DOHH2 (cell line): Measurements from ENCODE around the gene FAM221B.

Experiments used
- H3F3A ChIP-seq: fragments of 200-600 bp; sonication (generic), shearing (Covaris generic); 2 replicates; pipeline ENCODE4 v1.6.0; 2016; ENCODE audit warnings: antibody characterized with exemption, mild to moderate bottlenecking; ENCODE audit not compliant: control insufficient read depth, insufficient read depth
- H3K27ac ChIP-seq: fragments of 200-600 bp; sonication (generic); 2 replicates; pipeline ENCODE4 v1.5.1; 2014; ENCODE audit warnings: low read depth, mild to moderate bottlenecking, low read length, moderate library complexity
- H3K27me3 ChIP-seq: fragments of 200-600 bp; sonication (generic); 2 replicates; pipeline ENCODE4 v1.6.1; 2014; ENCODE audit warnings: mild to moderate bottlenecking, low read length, mixed read lengths; ENCODE audit not compliant: control insufficient read depth
- H3K36me3 ChIP-seq: fragments of 200-600 bp; sonication (generic); 2 replicates; pipeline ENCODE4 v1.6.1; 2014; ENCODE audit warnings: mild to moderate bottlenecking, low read length, moderate library complexity, mixed read lengths; ENCODE audit not compliant: control insufficient read depth
- H3K4me1 ChIP-seq: fragments of 200-600 bp; sonication (generic); 2 replicates; pipeline ENCODE4 v1.6.1; 2014; ENCODE audit warnings: mild to moderate bottlenecking, low read length, mixed read lengths; ENCODE audit not compliant: control insufficient read depth
- H3K4me2 ChIP-seq: fragments of 200-600 bp; sonication (generic); 2 replicates; pipeline ENCODE4 v1.6.0; 2014; ENCODE audit warnings: mild to moderate bottlenecking, low read length, moderate library complexity
- H3K4me3 ChIP-seq: fragments of 200-600 bp; sonication (generic); 2 replicates; pipeline ENCODE4 v1.5.1; 2014; ENCODE audit warnings: mild to moderate bottlenecking, low read length, mixed read lengths
- H3K79me2 ChIP-seq: fragments of 200-600 bp; sonication (generic); 2 replicates; pipeline ENCODE4 v1.6.1; 2014; ENCODE audit warnings: mild to moderate bottlenecking, low read length, mixed read lengths; ENCODE audit not compliant: control insufficient read depth
- H3K9me2 ChIP-seq: fragments of 200-600 bp; sonication (generic); replicated peaks from 2 replicates; pipeline ENCODE4 v1.6.1; 2014; ENCODE audit warnings: mild to moderate bottlenecking, low read length, mixed read lengths; ENCODE audit not compliant: control insufficient read depth
- H3K9me3 ChIP-seq: fragments of 200-600 bp; sonication (generic); 2 replicates; pipeline ENCODE4 v1.6.1; 2014; ENCODE audit warnings: antibody characterized with exemption, low read length, mixed read lengths; ENCODE audit not compliant: control insufficient read depth, insufficient read depth
- H4K20me1 ChIP-seq: fragments of 200-600 bp; sonication (generic); 2 replicates; pipeline ENCODE4 v1.6.0; 2014; ENCODE audit warnings: low read depth, mild to moderate bottlenecking, antibody characterized with exemption, low read length, moderate library complexity; ENCODE audit not compliant: control insufficient read depth, insufficient read depth
- EZH2phosphoT487 ChIP-seq: fragments of 200-600 bp; sonication (generic); IDR thresholded peaks from 2 replicates; pipeline ENCODE4 v1.6.1; 2017; ENCODE audit warnings: borderline replicate concordance, mild to moderate bottlenecking, antibody characterized with exemption, low read length, moderate library complexity, mixed read lengths
- TF ChIP-seq, protein P1 (sequence below): fragments of 200-600 bp; sonication (generic); IDR thresholded peaks from one replicate; pipeline ENCODE4 v1.5.1; 2014; ENCODE audit warnings: antibody characterized with exemption, mild to moderate bottlenecking, low read depth, low read length; ENCODE audit not compliant: poor library complexity, severe bottlenecking

Gene FAM221B

GRCh38 chr9:35864695-35865255 is 36.2 kb upstream of the FAM221B start:
- no peaks in the 10 kb centered on the region for H3F3A ChIP-seq
- H3K9me2 ChIP-seq = no peaks in the 10 kb centered on the region
- H3K36me3 ChIP-seq = no peaks in the 10 kb centered on the region
- H3K4me3 ChIP-seq = no peak overlapping the region
- no peaks in the 10 kb centered on the region for H3K4me1 ChIP-seq
- no peaks in the 10 kb centered on the region for H3K79me2 ChIP-seq
- no peaks in the 10 kb centered on the region for H4K20me1 ChIP-seq
- H3K27ac ChIP-seq = no peak overlapping the region
- no peak overlapping the region for H3K4me2 ChIP-seq
- peaks cover 9% of the 10 kb centered on the region for H3K27me3 ChIP-seq
- TF ChIP-seq, protein P1, sequence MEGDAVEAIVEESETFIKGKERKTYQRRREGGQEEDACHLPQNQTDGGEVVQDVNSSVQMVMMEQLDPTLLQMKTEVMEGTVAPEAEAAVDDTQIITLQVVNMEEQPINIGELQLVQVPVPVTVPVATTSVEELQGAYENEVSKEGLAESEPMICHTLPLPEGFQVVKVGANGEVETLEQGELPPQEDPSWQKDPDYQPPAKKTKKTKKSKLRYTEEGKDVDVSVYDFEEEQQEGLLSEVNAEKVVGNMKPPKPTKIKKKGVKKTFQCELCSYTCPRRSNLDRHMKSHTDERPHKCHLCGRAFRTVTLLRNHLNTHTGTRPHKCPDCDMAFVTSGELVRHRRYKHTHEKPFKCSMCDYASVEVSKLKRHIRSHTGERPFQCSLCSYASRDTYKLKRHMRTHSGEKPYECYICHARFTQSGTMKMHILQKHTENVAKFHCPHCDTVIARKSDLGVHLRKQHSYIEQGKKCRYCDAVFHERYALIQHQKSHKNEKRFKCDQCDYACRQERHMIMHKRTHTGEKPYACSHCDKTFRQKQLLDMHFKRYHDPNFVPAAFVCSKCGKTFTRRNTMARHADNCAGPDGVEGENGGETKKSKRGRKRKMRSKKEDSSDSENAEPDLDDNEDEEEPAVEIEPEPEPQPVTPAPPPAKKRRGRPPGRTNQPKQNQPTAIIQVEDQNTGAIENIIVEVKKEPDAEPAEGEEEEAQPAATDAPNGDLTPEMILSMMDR = no peak
- no peak for TF ChIP-seq EZH2phosphoT487
- no peaks in the 10 kb centered on the region for H3K9me3 ChIP-seq

- TF ChIP-seq EZH2phosphoT487 = no peak
These were observed 35.1 kb upstream of the FAM221B start for GRCh38 chr9:35863583-35863982.

DNA sequence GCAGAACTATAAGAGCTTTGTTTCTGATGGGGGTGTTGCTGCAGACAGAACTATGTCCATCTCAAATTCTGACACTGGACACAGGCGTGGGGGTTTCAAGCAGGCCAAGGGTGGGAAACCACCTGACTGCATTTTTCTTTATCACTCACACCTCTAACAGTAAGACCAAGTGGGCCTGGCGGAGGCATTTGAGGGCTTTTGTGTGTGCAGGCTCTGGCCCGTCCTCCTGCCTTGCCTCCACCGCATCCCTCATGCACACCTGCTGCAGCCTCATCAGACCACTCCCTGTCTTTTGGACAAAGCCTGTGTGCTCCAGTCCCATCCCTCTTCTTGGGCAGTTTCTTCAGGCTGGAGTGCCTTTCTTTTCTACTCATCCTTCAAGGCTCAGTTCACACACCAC is 33.8 kb upstream of the FAM221B start:
- TF ChIP-seq, protein P1 = no peak
- no peak for TF ChIP-seq EZH2phosphoT487
- Histone ChIP-seq H4K20me1 (no peaks in the 10 kb centered on the region), H3K9me3 (no peaks in the 10 kb centered on the region), H3K36me3 (no peaks in the 10 kb centered on the region), H3F3A (no peaks in the 10 kb centered on the region), H3K27ac (no peak overlapping the region), H3K4me3 (no peak overlapping the region), H3K4me1 (no peaks in the 10 kb centered on the region), H3K79me2 (no peaks in the 10 kb centered on the region), H3K27me3 (peaks cover 9% of the 10 kb centered on the region), H3K9me2 (no peaks in the 10 kb centered on the region), H3K4me2 (no peak overlapping the region)

More at GRCh38 chr9:35863583-35863982, 35.1 kb upstream of the FAM221B start:
- no peaks in the 10 kb centered on the region for H3K36me3 ChIP-seq
- H4K20me1 ChIP-seq = no peaks in the 10 kb centered on the region
- H3K4me2 ChIP-seq = no peak overlapping the region
- peaks cover 9% of the 10 kb centered on the region for H3K27me3 ChIP-seq
- H3K79me2 ChIP-seq = no peaks in the 10 kb centered on the region
- no peaks in the 10 kb centered on the region for H3K9me2 ChIP-seq
- H3K4me1 ChIP-seq = no peaks in the 10 kb centered on the region
- H3K4me3 ChIP-seq = no peak overlapping the region
- no peaks in the 10 kb centered on the region for H3F3A ChIP-seq
- H3K27ac ChIP-seq = no peak overlapping the region
- no peaks in the 10 kb centered on the region for H3K9me3 ChIP-seq

GRCh38 chr9:35861161-35861897 is 32.8 kb upstream of the FAM221B start:
- no peaks in the 10 kb centered on the region for H3K79me2 ChIP-seq
- H3K4me3 ChIP-seq = no peak overlapping the region
- H3K36me3 ChIP-seq = no peaks in the 10 kb centered on the region
- no peak overlapping the region for H3K27ac ChIP-seq
- no peaks in the 10 kb centered on the region for H3K9me3 ChIP-seq
- no peaks in the 10 kb centered on the region for H3K4me1 ChIP-seq
- no peaks in the 10 kb centered on the region for H4K20me1 ChIP-seq
- peaks cover 12% of the 10 kb centered on the region for H3K27me3 ChIP-seq
- no peak overlapping the region for H3K4me2 ChIP-seq
- no peaks in the 10 kb centered on the region for H3F3A ChIP-seq
- H3K9me2 ChIP-seq = no peaks in the 10 kb centered on the region
- no peak for TF ChIP-seq EZH2phosphoT487
- TF ChIP-seq, protein P1 = no peak
